Measurements from ENCODE around the gene ANKRD37.
"Not testable (repeated sequence)": the region's sequence is repeated elsewhere in the genome, so short reads cannot be mapped to it uniquely, and the experiment has no call there.

Gene ANKRD37

GRCh38 chr4:185357733-185358440 lies 38.8 kb upstream of the ANKRD37 start:
- no peak overlapping the region for H3K27ac ChIP-seq
- TF ChIP-seq ZFX (IDR thresholded peaks at IDR 0.05; ENCODE audit: borderline replicate concordance), result no peak
- TF ChIP-seq CTCF (IDR thresholded peaks at IDR 0.05), result no peak

- no peak overlapping the region for H3K27ac ChIP-seq
- TF ChIP-seq CTCF (IDR thresholded peaks at IDR 0.05), result no peak
- TF ChIP-seq ZFX (IDR thresholded peaks at IDR 0.05; ENCODE audit: borderline replicate concordance), result no peak
Measured at GRCh38 chr4:185358514-185358913, 38.1 kb upstream of the ANKRD37 start.

GRCh38 chr4:185358959-185359358 lies 37.7 kb upstream of the ANKRD37 start:
- no peak for TF ChIP-seq ZFX (IDR thresholded peaks at IDR 0.05; ENCODE audit: borderline replicate concordance)
- TF ChIP-seq CTCF (IDR thresholded peaks at IDR 0.05), result no peak
- H3K27ac ChIP-seq, result no peak overlapping the region

GRCh38 chr4:185359767-185360446 lies 36.7 kb upstream of the ANKRD37 start:
- H3K27ac ChIP-seq, result no peak overlapping the region
- TF ChIP-seq CTCF (IDR thresholded peaks at IDR 0.05), result no peak
- TF ChIP-seq ZFX (IDR thresholded peaks at IDR 0.05; ENCODE audit: borderline replicate concordance), result no peak

- no peak for TF ChIP-seq ZFX (IDR thresholded peaks at IDR 0.05; ENCODE audit: borderline replicate concordance)
- no peak overlapping the region for H3K27ac ChIP-seq
Measured at GRCh38 chr4:185361872-185362271, 34.8 kb upstream of the ANKRD37 start.

- not testable (repeated sequence) for H3K27ac ChIP-seq
Measured at GRCh38 chr4:185362570-185362969, 34.1 kb upstream of the ANKRD37 start.

GRCh38 chr4:185363251-185363650 lies 33.4 kb upstream of the ANKRD37 start:
- H3K27ac ChIP-seq, result no peak overlapping the region
- TF ChIP-seq ZFX (IDR thresholded peaks at IDR 0.05; ENCODE audit: borderline replicate concordance) (no peak), CTCF (IDR thresholded peaks at IDR 0.05) (no peak)

GRCh38 chr4:185364886-185365285 lies 31.8 kb upstream of the ANKRD37 start:
- H3K27ac ChIP-seq, result no peak overlapping the region
- TF ChIP-seq ZFX (IDR thresholded peaks at IDR 0.05; ENCODE audit: borderline replicate concordance) (no peak), CTCF (IDR thresholded peaks at IDR 0.05) (no peak)

All from 22Rv1 (cell line).